LHCN-M2 (cell line): Measurements from ENCODE around the gene CAPN8. TPM values are rescaled to one million over a fixed set of nuclear protein-coding genes. Genes with fewer than 3 reads are reported as not detected.

ENCODE experiments used
- DNase-seq: peaks from one replicate; pipeline ENCODE4 v3.0.0-alpha.2; 2012; ENCODE audit warnings: low read depth
- total RNA-seq: library from RNA; depleted of rRNA; stranded (reverse); fragments of >200 nt; gene quantifications from 2 replicates; pipeline ENCODE4 v1.2.3, GENCODE V29; 2014

The CAPN8 gene
- total RNA-seq, 1 experiment from 2014 or later = not detected

DNA sequence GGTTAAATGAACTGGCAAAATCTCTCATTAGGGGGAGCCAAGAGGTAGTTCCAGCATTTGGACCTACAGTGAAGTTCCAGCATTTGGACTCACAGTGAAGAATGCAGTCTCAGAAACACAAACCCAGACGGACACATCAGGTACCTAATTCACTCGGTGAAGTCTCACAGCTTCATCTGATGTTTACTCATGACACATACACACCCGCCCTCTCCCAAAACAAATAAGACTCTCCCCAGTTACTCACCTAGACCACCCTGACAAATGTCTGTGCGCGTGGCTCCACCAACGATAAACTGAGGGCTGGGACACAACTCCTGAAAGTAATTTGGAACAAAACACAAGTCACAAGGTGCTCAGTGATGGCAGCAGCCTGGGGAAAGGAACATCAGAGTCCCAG, 11.4 kb downstream of the CAPN8 start:
- DNase-seq = no peak

GRCh38 chr1:223653431-223653830, 12.1 kb downstream of the CAPN8 start:
- DNase-seq = no peak

- DNase-seq = no peak
These were observed 12.5 kb downstream of the CAPN8 start for GRCh38 chr1:223653015-223653414.

- no peak for DNase-seq
These were observed 13.0 kb downstream of the CAPN8 start for GRCh38 chr1:223652436-223652941.

DNA sequence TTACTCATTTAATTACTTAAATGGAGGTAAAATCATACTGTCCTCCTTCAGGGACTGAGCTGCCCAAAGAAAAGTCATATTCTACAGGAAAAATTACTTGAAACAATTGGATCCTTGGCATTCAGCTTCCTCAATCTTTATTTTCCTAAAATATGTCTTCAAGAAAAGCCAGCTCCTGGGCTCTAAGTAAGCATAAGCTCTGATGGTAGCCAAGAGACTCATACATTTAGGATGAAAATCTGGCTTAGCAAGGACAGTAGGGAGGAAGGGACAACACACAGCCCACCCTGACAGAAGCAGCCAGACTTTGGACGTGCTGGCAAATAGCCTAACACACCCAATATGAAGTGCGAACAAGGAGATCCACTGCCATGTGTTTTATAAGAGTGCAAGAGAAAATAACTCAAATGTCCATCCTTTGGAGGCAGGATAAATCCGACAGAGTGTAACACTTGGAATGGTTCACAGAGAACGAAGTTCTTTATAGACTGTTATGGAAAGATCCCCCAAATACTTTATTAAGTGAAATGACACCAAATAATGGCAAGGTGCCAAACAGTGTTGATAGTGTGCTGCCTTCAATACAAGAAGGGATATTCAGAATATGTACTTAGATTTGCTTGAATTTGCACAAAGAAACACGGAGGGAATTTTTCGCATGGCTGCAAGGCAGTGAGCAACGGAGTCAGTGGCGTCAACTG, 14.1 kb downstream of the CAPN8 start:
- no peak for DNase-seq

- DNase-seq = no peak
These were observed 15.0 kb downstream of the CAPN8 start for GRCh38 chr1:223650465-223650864.

- no peak for DNase-seq
These were observed 16.3 kb downstream of the CAPN8 start for GRCh38 chr1:223649222-223649621.

GRCh38 chr1:223647249-223647648, 18.3 kb downstream of the CAPN8 start:
- DNase-seq = no peak

- DNase-seq = peak; percentile 60
These were observed 19.6 kb downstream of the CAPN8 start for GRCh38 chr1:223645903-223646302.

GRCh38 chr1:223642237-223642636, 23.3 kb downstream of the CAPN8 start:
- no peak for DNase-seq

DNA sequence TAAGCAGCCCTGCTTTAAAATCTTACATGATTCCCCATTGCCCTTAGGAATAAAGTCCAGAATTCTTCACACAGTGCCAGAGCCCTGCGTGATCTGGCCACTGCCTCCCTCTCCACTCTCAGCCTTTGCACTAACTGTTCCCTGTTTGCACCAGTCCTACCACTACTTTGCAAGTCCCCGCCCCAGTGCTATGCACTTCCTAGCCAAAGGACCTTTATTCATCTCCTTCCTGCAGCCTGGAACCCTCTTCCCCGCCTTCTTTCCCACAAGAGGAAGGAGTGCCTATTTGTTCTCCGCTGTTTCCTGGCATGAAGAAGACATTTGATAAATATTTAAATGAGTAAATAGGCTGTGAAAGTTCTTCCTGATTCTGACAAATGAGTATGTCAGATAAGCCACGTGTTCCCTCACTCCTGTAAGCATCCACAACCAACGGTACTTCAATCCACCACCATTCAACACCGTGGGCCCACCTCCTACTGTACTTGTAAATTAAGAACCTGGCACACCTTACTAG, 23.9 kb downstream of the CAPN8 start:
- no peak for DNase-seq

DNA sequence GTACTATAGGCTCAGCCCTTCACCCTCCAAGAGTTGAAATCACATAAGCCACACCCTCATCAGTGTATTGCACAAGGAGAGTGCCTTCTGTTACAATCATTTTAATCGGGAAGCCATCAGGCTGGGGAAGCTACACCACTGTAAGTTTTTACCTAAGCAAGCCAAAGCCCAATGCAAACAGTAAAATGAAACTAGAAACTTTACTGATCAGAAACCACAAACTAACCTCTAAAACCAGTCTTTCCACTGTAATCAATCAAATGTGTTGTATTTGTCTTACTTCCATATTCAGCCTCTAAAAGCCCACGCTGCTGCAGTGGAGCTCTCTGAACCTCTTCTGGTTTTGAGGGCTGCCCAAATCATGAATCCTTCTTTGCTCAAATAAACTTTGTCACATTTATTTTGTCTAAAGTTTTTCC, 26.2 kb downstream of the CAPN8 start:
- no peak for DNase-seq

GRCh38 chr1:223635236-223635635, 30.3 kb downstream of the CAPN8 start:
- no peak for DNase-seq

- DNase-seq = no peak
These were observed 31.1 kb downstream of the CAPN8 start for GRCh38 chr1:223634423-223634822.

DNA sequence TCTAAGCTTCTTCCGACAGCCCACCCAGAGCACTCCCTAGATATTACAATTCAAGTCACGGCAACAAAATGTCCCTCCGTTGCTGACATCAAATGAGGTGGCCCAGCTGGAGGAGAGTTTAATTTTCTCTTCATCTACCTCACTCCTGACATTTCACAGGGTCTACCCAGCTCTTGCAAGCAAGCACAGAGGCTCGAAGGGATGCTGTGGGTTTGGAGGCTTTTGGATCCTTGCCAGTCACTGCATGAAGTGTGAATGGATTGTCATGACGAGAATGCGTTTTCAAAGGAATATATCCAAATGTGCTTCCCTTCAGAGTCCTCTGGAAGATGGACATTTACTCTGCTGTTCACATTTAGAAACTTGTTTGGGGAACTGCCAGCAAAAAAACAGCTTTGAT, 33.5 kb downstream of the CAPN8 start:
- DNase-seq = no peak

GRCh38 chr1:223631473-223631872, 34.0 kb downstream of the CAPN8 start:
- DNase-seq = peak; percentile 25

DNA sequence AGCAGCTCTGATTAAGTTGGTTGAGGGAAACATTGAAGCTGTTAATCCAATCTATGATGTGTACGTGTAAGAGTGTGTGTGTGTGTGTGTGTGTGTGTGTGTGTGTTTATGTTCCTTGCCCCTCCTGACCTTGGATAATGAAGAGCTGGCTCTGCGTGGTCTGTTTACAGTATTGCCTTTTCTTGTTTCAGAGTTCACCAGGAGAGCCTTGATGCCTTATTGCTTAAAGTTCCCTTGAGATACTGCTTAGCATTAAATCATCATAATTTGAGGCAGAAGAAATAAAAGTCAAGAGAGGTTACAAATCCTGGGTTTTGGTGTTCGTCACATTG, 36.4 kb downstream of the CAPN8 start:
- no peak for DNase-seq

DNA sequence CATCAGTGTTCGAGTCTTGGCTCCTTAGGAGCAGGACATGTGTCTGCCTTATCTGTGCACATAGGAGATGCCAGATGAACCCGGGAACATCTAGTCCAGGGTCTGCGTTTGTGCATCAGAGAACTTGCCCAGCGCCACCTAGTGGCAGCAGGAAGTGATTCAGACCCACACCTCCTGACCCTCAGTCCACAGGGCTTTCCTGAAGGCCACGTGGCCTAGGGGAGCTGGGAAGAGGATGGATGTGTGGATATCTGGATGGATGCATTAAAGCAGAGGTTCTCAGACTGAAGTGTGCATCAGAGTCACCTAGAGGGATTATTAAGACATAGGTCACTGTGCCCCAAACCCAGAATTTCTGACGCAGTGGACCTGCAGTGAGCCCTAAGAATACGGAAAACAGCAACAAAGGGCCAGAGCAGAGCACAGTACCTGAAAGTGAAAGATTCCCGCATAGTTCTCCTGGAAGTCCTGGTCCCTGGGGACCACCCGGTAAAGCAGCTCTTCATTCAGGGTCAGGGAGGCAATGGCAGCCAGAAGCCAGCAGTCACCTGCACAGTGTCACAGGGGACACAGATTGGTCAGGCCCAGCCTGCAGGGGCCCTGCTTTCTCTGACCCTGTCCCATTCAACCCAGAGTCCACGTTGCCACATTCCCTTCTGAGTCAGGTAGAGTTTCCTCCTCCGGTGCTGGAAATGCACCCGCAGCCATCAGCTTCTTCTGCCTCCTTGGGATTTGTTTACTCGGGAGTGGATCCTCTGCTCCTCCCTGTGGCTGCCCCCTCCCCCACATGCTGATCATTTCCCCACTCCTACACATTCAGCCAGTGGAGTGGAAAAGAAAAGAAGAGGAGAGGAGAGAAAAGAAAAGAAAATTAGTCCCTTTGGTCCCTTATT, 37.0 kb downstream of the CAPN8 start:
- peak; percentile 39 for DNase-seq

DNA sequence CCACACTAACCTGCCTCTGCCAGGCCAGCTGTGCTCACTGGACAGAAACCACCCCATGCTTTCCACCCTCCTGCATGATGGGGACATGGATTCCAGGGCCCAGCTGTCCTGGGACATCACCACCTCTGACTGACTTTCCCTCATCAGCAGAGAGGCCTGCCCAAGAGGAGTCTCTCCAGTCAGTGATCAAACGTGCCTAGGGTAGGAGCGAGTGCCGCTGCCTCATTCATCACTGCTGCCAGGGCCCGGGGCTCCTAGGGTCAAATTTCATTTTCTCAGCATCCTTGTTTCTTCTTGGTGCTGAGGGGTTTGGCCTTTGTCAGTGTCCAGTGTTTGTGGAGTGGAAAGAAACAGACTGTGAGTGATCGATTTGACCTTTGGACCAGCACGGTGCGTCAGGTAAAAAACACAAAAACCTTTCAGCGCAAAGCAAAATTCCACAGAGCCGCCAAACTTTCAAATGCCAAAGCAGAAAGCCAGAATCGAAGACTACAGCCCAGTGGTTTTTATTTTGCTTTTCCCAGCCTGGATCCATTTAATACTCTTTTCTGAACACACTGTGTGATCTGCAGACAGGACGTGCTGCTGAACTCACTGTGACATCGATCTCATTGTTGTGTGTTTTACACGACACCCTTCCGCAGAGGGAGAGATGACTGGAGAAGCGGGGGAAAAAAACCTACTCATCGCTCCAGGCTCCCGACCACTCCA, 43.2 kb downstream of the CAPN8 start:
- peak; percentile 14 for DNase-seq

- DNase-seq = no peak
These were observed 44.2 kb downstream of the CAPN8 start for GRCh38 chr1:223621312-223621734.

DNA sequence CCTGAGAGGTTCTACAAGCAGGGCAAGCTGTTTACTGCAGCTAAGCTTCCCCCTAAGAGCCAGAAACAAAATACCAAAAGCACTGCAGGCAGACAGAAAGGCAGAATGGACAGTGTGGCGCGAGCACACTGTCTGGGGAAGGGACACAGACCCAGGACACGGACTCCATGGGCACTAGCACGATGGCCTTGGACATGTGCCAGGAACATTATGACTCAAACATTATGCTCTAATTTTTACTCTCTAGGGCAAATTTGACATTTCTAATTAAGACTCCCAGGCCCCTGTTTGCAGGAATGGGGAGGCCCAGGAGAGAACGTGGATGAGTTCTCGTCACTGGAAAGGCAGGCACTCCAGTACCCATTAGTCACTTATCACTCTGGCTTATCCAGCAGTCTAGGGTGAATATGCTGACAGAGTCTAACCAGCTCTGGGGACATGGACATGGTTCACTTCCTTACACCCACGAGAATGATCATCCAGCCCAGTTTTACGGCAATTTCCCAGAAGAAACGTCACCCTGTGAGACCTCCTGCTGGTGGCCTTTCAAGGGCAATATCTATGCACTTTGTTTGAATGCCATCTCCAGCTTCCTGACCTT, 45.1 kb downstream of the CAPN8 start:
- DNase-seq = no peak
